K562 (cell line): ENCODE results near the gene SLC39A11. TPM values are rescaled to one million over a fixed set of nuclear protein-coding genes. Genes with fewer than 3 reads are reported as not detected.

Experiments used
- ATAC-seq: fragments of 200-7000 bp; cut with Tn5 transposase; 3 replicates; pipeline ENCODE4 v1.9.1; 2020; ENCODE audit warnings: moderate library complexity
- BruUV-seq: library from RNA; stranded (reverse); fragments of 400-500 nt; replicated peaks from 2 replicates; lab custom pipeline; 2021; lab: Mats Ljungman, UMichigan
- CTCF ChIA-PET: fragments of 300-600 bp; formaldehyde crosslinking; extraction: SDS; loops from one replicate; lab custom pipeline; 2021; ENCODE audit warnings: low intra/inter-chr PET ratio; lab: Yijun Ruan, JAX
- POLR2A ChIA-PET: fragments of 300-600, 350-650 bp; sonication (Branson Sonifier 250); formaldehyde crosslinking; extraction: SDS; loops from one replicate; lab custom pipeline; 2021; ENCODE audit warnings: antibody characterized with exemption, inconsistent platforms; lab: Yijun Ruan, JAX
- DNase-seq, 4 experiments: peaks; one replicate each; pipeline versions ENCODE4 v3.0.0 to v3.0.0-alpha.2; 2011 to 2018; ENCODE audit warnings: low spot score in 3 of 4, mixed read lengths in 3 of 4; ENCODE audit errors: extremely low read depth in 1 of 4
- FAIRE-seq: peaks from 2 replicates; lab custom pipeline; 2011; peaks lifted over from hg19 to GRCh38; lab: Jason Lieb, UNC
- H2AFZ ChIP-seq: 2 replicates; pipeline ENCODE4 v1.6.0; 2011; ENCODE audit warnings: low read depth, low read length, control low read depth, inconsistent platforms
- H3K27ac ChIP-seq: fragments of 200-600 bp; 3 replicates; pipeline ENCODE4 v1.8.0; 2011; ENCODE audit warnings: low read depth, mild to moderate bottlenecking, control low read depth, inconsistent platforms, low read length, moderate library complexity, mixed read lengths; ENCODE audit errors: extremely low read depth
- H3K27me3 ChIP-seq, 2 experiments: fragments of 300-600 bp in 1 of 2; 2 replicates in 1 of 2; 3 replicates in 1 of 2; pipeline versions ENCODE4 v1.6.0 to v1.8.0; 2011; ENCODE audit warnings: inconsistent platforms in 2 of 2, low read length in 2 of 2, mild to moderate bottlenecking in 1 of 2, mixed read lengths in 1 of 2, moderate library complexity in 1 of 2; ENCODE audit not compliant: control insufficient read depth in 2 of 2, insufficient read depth in 2 of 2
- H3K36me3 ChIP-seq: fragments of 300-600 bp; 3 replicates; pipeline ENCODE4 v1.8.0; 2011; ENCODE audit warnings: mild to moderate bottlenecking, low read length, inconsistent platforms; ENCODE audit not compliant: control insufficient read depth, insufficient read depth
- H3K4me1 ChIP-seq, 2 experiments: fragments of 200-600 bp in 1 of 2; replicated peaks in 1 of 2; 2 replicates in 1 of 2; 3 replicates in 1 of 2; pipeline versions ENCODE4 v1.5.1 to v1.8.0; 2011; ENCODE audit warnings: inconsistent platforms in 2 of 2, low read length in 2 of 2, mild to moderate bottlenecking in 1 of 2, mixed read lengths in 1 of 2, moderate library complexity in 1 of 2; ENCODE audit not compliant: control insufficient read depth in 2 of 2, insufficient read depth in 2 of 2
- H3K4me2 ChIP-seq: 2 replicates; pipeline ENCODE4 v1.6.1; 2011; ENCODE audit warnings: low read length, control low read depth, inconsistent platforms, mixed read lengths; ENCODE audit not compliant: insufficient read depth
- H3K4me3 ChIP-seq: fragments of 200-600 bp; sonication (generic), shearing (Covaris generic); 2 replicates; pipeline ENCODE4 v1.5.1; 2016; ENCODE audit warnings: control low read depth, inconsistent platforms
- H3K79me2 ChIP-seq: fragments of 200-600 bp; 3 replicates; pipeline ENCODE4 v1.8.0; 2011; ENCODE audit warnings: low read length, inconsistent platforms; ENCODE audit not compliant: control insufficient read depth, insufficient read depth
- H3K9ac ChIP-seq, 2 experiments: 2 replicates each; pipeline versions ENCODE4 v1.6.0 to v1.6.1; 2011; ENCODE audit warnings: low read depth in 2 of 2, low read length in 2 of 2, control low read depth in 1 of 2, inconsistent platforms in 1 of 2, mild to moderate bottlenecking in 1 of 2, mixed read lengths in 1 of 2; ENCODE audit not compliant: insufficient read depth in 1 of 2
- H3K9me1 ChIP-seq: one replicate; pipeline ENCODE4 v1.6.0; 2011; ENCODE audit warnings: inconsistent platforms, mild to moderate bottlenecking, low read length, moderate library complexity; ENCODE audit not compliant: control insufficient read depth, insufficient read depth
- H3K9me3 ChIP-seq: replicated peaks from 2 replicates; pipeline ENCODE4 v1.5.1; 2011; ENCODE audit warnings: low read depth, low read length, inconsistent platforms; ENCODE audit not compliant: control insufficient read depth, insufficient read depth
- H4K20me1 ChIP-seq: replicated peaks from 2 replicates; pipeline ENCODE4 v1.6.1; 2011; ENCODE audit warnings: low read length, inconsistent platforms, mixed read lengths; ENCODE audit not compliant: control insufficient read depth, insufficient read depth
- ARNT ChIP-seq, 2 experiments: fragments of 450-650 bp; IDR thresholded peaks; 2 replicates each; pipeline ENCODE4 v1.6.1; 2016; ENCODE audit warnings: mild to moderate bottlenecking in 1 of 2
- FOXA3 ChIP-seq, 2 experiments: fragments of 450-650 bp in 1 of 2; sonication (generic) in 1 of 2; formaldehyde crosslinking; IDR thresholded peaks in 1 of 2; conservative IDR thresholded peaks in 1 of 2; 2 replicates each; pipeline versions ENCODE4 v1.4.0 to v1.8.0; 2020 to 2022; ENCODE audit warnings: mild to moderate bottlenecking in 2 of 2, missing genetic modification reagents in 1 of 2
- MAFG ChIP-seq: fragments of 450-650 bp; conservative IDR thresholded peaks from 2 replicates; pipeline ENCODE4 v1.6.1; 2016; ENCODE audit warnings: missing genetic modification characterization, missing compliant biosample characterization
- TAF15 ChIP-seq: fragments of 200-400 bp; formaldehyde crosslinking; IDR thresholded peaks from 2 replicates; pipeline ENCODE4 v1.6.1; 2017; ENCODE audit warnings: mild to moderate bottlenecking, low read depth, low read length, moderate library complexity
- TAF7 ChIP-seq: fragments of 450-650 bp; IDR thresholded peaks from 2 replicates; pipeline ENCODE4 v1.6.1; 2016; ENCODE audit warnings: missing genetic modification characterization, missing compliant biosample characterization
- TCFL5 ChIP-seq: fragments of 250-450 bp; sonication (Bioruptor Pico); conservative IDR thresholded peaks from 2 replicates; pipeline ENCODE4 v1.6.1; 2021; ENCODE audit warnings: mild to moderate bottlenecking, moderate library complexity, matching md5 sums
- WGBS: fragments of 100-300 bp; shearing (Covaris generic); methylation state at CpG from one replicate; pipeline ENCODE4 v1.1.6; 2016; ENCODE audit warnings: low coverage, mixed read lengths; ENCODE audit not compliant: insufficient coverage; ENCODE audit errors: missing lambda C conversion rate; 5-methylcytosine and 5-hydroxymethylcytosine counted together
- in situ Hi-C: fragments of 300-500 bp; cut with MboI; formaldehyde crosslinking; loops from 4 replicates; pipeline ENCODE4 v1.15.0; 2018; ENCODE audit warnings: inconsistent platforms, mixed read lengths
- intact Hi-C: fragments of 100-400 bp; cut with micrococcal nuclease; formaldehyde crosslinking; loops from 2 replicates; pipeline ENCODE4 v1.14.2; 2022
- polyA plus RNA-seq, 8 experiments: library from polyadenylated mRNA; depleted of rRNA in 4 of 8; stranded (reverse) in 5 of 8; unstranded in 3 of 8; fragments of >200 nt; fragmentation: Nextera tagmentation in 2 of 8; fragmentation: Illumina TruSeq in 1 of 8; extraction: Ambion mirVana in 2 of 8; extraction: Trizol in 1 of 8; gene quantifications; 2 replicates each; pipeline versions ENCODE4 v1.2.1 to v1.2.3, GENCODE V29; 2011 to 2014; ENCODE audit warnings: inconsistent platforms in 1 of 8, missing spikeins in 1 of 8
- total RNA-seq, 7 experiments: library from RNA; depleted of rRNA in 6 of 7; stranded (reverse); fragments of >200 nt in 6 of 7; fragmentation: Illumina TruSeq in 2 of 7; extraction: Trizol in 2 of 7; gene quantifications; 2 replicates each; pipeline versions ENCODE4 v1.2.1 to v1.2.3, GENCODE V29; 2011 to 2021; ENCODE audit warnings: low replicate concordance in 1 of 7
- TF ChIP-seq, protein P1 (sequence below): fragments of 450-650 bp; IDR thresholded peaks from 2 replicates; pipeline ENCODE4 v1.6.1; 2016; ENCODE audit warnings: antibody characterized with exemption
- TF ChIP-seq, protein P2 (sequence below): fragments of 250-450 bp; sonication (Bioruptor Pico); IDR thresholded peaks from 2 replicates; pipeline ENCODE4 v1.9.0; 2021; ENCODE audit warnings: mild to moderate bottlenecking
- TF ChIP-seq, protein P3 (sequence below): fragments of 250-450 bp; sonication (Bioruptor Pico); IDR thresholded peaks from 2 replicates; pipeline ENCODE4 v1.5.0; 2020; ENCODE audit warnings: mild to moderate bottlenecking
- TF ChIP-seq, protein P4 (sequence below): fragments of 450-650 bp; formaldehyde crosslinking; IDR thresholded peaks from 2 replicates; pipeline ENCODE4 v1.4.0; 2022; ENCODE audit warnings: mild to moderate bottlenecking, moderate library complexity
- TF ChIP-seq, protein P5 (sequence below): fragments of 450-650 bp; conservative IDR thresholded peaks from 2 replicates; pipeline ENCODE4 v1.6.1; 2016; ENCODE audit warnings: missing genetic modification characterization, low read depth, mild to moderate bottlenecking, missing compliant biosample characterization, moderate library complexity
- TF ChIP-seq, protein P6 (sequence below): sonication (generic); formaldehyde crosslinking; IDR thresholded peaks from 2 replicates; pipeline ENCODE4 v1.8.0; 2023; ENCODE audit warnings: missing genetic modification reagents, mild to moderate bottlenecking, borderline replicate concordance

Gene SLC39A11
- total and polyA plus RNA-seq, 9 of the 15 experiments (the other 6 are each of a cell fraction or from before 2014, with no cell fraction given), result 10.5 to 26.4 (median 13.4) TPM

DNA sequence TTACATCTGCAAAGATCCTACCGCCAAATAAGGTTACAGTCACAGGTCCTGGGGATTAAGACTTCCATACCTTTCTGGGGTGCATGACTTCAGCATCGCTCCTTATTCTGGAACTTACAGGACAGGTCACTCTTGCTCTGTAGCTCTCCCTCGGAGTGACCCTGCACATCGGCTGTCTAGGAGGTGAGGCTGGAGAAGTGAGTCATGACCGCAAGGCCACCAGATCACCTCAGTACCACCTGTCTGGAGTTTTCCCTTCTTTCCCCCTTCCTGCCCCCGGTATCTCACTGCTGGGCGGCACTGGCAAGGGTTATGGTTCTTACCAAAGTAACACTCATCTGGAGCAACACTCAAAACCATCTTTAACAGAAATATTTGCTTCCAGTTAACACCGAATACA lies 374.8 kb downstream of the SLC39A11 start:
- H3K36me3 ChIP-seq, result no peaks in the 10 kb centered on the region
- H3K9ac ChIP-seq, result no peak overlapping the region
- H3K9me1 ChIP-seq, result no peaks in the 10 kb centered on the region
- in situ Hi-C loops, result no loop called here
- 70% methylated on average over 7 of the region's 8 CpGs for WGBS
- no peaks in the 10 kb centered on the region for H4K20me1 ChIP-seq
- H3K79me2 ChIP-seq, result no peaks in the 10 kb centered on the region
- ATAC-seq (no peak), FAIRE-seq (no peak), DNase-seq (no peak)
- POLR2A ChIA-PET, result interaction anchor here (0.9 kb wide), 1 partner anchor 9 kb away, joined by 4 read pairs; no protein-coding TSS in a partner anchor
- no peak overlapping the region for H3K4me2 ChIP-seq
- no peaks in the 10 kb centered on the region for H3K4me1 ChIP-seq
- H2AFZ ChIP-seq, result no peak overlapping the region
- BruUV-seq, result no TSS peak
- no peaks in the 10 kb centered on the region for H3K27me3 ChIP-seq
- CTCF ChIA-PET, result no interaction called here
- H3K9me3 ChIP-seq, result no peaks in the 10 kb centered on the region
- H3K27ac ChIP-seq, result no peak overlapping the region
- no peak overlapping the region for H3K4me3 ChIP-seq
- intact Hi-C loops, result no loop called here
- no peak for TF ChIP-seq FOXA3 (CRISPR knock-in tag; conservative IDR thresholded peaks at IDR 0.05 in 1 of 2, IDR thresholded peaks at IDR 0.05 in 1 of 2)
- TF ChIP-seq, protein P1, sequence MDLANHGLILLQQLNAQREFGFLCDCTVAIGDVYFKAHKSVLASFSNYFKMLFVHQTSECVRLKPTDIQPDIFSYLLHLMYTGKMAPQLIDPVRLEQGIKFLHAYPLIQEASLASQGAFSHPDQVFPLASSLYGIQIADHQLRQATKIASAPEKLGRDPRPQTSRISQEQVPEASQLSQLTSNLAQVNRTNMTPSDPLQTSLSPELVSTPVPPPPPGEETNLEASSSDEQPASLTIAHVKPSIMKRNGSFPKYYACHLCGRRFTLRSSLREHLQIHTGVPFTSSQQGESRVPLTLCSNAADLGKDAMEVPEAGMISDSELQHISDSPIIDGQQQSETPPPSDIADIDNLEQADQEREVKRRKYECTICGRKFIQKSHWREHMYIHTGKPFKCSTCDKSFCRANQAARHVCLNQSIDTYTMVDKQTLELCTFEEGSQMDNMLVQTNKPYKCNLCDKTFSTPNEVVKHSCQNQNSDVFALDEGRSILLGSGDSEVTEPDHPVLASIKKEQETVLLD, result no peak
- no peak for TF ChIP-seq TAF7 (tag)
- no peak for TF ChIP-seq MAFG (tag)
- TF ChIP-seq, protein P2, sequence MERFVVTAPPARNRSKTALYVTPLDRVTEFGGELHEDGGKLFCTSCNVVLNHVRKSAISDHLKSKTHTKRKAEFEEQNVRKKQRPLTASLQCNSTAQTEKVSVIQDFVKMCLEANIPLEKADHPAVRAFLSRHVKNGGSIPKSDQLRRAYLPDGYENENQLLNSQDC, result no peak
- TF ChIP-seq TCFL5 (CRISPR knock-in tag), result no peak
- no peak for TF ChIP-seq TAF15
- TF ChIP-seq, protein P3, sequence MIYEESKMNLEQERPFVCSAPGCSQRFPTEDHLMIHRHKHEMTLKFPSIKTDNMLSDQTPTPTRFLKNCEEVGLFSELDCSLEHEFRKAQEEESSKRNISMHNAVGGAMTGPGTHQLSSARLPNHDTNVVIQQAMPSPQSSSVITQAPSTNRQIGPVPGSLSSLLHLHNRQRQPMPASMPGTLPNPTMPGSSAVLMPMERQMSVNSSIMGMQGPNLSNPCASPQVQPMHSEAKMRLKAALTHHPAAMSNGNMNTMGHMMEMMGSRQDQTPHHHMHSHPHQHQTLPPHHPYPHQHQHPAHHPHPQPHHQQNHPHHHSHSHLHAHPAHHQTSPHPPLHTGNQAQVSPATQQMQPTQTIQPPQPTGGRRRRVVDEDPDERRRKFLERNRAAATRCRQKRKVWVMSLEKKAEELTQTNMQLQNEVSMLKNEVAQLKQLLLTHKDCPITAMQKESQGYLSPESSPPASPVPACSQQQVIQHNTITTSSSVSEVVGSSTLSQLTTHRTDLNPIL (CRISPR knock-in tag), result no peak
- no peak for TF ChIP-seq ARNT (IDR thresholded peaks at IDR 0.05)
- TF ChIP-seq, protein P4, sequence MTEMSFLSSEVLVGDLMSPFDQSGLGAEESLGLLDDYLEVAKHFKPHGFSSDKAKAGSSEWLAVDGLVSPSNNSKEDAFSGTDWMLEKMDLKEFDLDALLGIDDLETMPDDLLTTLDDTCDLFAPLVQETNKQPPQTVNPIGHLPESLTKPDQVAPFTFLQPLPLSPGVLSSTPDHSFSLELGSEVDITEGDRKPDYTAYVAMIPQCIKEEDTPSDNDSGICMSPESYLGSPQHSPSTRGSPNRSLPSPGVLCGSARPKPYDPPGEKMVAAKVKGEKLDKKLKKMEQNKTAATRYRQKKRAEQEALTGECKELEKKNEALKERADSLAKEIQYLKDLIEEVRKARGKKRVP (CRISPR knock-in tag), result no peak
- TF ChIP-seq, protein P5, sequence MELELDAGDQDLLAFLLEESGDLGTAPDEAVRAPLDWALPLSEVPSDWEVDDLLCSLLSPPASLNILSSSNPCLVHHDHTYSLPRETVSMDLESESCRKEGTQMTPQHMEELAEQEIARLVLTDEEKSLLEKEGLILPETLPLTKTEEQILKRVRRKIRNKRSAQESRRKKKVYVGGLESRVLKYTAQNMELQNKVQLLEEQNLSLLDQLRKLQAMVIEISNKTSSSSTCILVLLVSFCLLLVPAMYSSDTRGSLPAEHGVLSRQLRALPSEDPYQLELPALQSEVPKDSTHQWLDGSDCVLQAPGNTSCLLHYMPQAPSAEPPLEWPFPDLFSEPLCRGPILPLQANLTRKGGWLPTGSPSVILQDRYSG (tag), result no peak
- TF ChIP-seq, protein P6, sequence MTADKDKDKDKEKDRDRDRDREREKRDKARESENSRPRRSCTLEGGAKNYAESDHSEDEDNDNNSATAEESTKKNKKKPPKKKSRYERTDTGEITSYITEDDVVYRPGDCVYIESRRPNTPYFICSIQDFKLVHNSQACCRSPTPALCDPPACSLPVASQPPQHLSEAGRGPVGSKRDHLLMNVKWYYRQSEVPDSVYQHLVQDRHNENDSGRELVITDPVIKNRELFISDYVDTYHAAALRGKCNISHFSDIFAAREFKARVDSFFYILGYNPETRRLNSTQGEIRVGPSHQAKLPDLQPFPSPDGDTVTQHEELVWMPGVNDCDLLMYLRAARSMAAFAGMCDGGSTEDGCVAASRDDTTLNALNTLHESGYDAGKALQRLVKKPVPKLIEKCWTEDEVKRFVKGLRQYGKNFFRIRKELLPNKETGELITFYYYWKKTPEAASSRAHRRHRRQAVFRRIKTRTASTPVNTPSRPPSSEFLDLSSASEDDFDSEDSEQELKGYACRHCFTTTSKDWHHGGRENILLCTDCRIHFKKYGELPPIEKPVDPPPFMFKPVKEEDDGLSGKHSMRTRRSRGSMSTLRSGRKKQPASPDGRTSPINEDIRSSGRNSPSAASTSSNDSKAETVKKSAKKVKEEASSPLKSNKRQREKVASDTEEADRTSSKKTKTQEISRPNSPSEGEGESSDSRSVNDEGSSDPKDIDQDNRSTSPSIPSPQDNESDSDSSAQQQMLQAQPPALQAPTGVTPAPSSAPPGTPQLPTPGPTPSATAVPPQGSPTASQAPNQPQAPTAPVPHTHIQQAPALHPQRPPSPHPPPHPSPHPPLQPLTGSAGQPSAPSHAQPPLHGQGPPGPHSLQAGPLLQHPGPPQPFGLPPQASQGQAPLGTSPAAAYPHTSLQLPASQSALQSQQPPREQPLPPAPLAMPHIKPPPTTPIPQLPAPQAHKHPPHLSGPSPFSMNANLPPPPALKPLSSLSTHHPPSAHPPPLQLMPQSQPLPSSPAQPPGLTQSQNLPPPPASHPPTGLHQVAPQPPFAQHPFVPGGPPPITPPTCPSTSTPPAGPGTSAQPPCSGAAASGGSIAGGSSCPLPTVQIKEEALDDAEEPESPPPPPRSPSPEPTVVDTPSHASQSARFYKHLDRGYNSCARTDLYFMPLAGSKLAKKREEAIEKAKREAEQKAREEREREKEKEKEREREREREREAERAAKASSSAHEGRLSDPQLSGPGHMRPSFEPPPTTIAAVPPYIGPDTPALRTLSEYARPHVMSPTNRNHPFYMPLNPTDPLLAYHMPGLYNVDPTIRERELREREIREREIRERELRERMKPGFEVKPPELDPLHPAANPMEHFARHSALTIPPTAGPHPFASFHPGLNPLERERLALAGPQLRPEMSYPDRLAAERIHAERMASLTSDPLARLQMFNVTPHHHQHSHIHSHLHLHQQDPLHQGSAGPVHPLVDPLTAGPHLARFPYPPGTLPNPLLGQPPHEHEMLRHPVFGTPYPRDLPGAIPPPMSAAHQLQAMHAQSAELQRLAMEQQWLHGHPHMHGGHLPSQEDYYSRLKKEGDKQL (CRISPR knock-in tag), result no peak
